ENCODE results near the gene PLXNC1.

PLXNC1 gene

DNA sequence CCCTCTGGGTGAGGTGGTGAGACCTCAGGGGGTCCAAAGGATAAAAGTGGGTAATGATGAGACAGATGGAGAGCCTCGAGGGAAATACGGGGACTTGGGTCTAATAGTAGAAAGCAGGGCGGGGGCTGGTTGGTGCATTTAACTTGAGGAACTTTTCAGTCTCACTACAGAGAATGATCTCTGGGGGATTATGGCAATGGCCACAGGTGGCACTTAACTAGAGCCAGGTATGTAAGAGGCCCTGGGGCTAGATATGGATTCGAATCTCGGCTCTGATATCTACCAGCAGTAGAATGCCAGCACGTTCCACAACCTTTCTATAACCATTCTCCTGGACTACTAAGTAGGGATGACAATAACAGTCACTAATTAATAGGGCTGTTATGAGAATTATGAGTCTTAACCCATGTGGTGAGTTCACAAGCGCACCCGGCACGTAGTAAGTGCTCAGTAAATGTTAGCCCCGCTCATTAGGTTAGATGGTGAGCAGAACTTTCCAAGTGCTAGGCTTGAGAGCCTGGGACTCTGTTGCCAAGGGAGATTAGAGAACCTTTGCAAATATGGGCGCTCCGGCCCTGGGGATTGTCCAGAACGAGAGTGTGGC, 888 bp upstream of the PLXNC1 start (continued):
- TF ChIP-seq, protein P1, sequence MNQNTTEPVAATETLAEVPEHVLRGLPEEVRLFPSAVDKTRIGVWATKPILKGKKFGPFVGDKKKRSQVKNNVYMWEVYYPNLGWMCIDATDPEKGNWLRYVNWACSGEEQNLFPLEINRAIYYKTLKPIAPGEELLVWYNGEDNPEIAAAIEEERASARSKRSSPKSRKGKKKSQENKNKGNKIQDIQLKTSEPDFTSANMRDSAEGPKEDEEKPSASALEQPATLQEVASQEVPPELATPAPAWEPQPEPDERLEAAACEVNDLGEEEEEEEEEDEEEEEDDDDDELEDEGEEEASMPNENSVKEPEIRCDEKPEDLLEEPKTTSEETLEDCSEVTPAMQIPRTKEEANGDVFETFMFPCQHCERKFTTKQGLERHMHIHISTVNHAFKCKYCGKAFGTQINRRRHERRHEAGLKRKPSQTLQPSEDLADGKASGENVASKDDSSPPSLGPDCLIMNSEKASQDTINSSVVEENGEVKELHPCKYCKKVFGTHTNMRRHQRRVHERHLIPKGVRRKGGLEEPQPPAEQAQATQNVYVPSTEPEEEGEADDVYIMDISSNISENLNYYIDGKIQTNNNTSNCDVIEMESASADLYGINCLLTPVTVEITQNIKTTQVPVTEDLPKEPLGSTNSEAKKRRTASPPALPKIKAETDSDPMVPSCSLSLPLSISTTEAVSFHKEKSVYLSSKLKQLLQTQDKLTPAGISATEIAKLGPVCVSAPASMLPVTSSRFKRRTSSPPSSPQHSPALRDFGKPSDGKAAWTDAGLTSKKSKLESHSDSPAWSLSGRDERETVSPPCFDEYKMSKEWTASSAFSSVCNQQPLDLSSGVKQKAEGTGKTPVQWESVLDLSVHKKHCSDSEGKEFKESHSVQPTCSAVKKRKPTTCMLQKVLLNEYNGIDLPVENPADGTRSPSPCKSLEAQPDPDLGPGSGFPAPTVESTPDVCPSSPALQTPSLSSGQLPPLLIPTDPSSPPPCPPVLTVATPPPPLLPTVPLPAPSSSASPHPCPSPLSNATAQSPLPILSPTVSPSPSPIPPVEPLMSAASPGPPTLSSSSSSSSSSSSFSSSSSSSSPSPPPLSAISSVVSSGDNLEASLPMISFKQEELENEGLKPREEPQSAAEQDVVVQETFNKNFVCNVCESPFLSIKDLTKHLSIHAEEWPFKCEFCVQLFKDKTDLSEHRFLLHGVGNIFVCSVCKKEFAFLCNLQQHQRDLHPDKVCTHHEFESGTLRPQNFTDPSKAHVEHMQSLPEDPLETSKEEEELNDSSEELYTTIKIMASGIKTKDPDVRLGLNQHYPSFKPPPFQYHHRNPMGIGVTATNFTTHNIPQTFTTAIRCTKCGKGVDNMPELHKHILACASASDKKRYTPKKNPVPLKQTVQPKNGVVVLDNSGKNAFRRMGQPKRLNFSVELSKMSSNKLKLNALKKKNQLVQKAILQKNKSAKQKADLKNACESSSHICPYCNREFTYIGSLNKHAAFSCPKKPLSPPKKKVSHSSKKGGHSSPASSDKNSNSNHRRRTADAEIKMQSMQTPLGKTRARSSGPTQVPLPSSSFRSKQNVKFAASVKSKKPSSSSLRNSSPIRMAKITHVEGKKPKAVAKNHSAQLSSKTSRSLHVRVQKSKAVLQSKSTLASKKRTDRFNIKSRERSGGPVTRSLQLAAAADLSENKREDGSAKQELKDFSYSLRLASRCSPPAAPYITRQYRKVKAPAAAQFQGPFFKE (tag by site-specific recombination; IDR thresholded peaks at IDR 0.05; ENCODE audit: borderline replicate concordance) = no peak
- no peak for TF ChIP-seq ZEB2 (tag by site-specific recombination; IDR thresholded peaks at IDR 0.05)
- TF ChIP-seq, protein P2, sequence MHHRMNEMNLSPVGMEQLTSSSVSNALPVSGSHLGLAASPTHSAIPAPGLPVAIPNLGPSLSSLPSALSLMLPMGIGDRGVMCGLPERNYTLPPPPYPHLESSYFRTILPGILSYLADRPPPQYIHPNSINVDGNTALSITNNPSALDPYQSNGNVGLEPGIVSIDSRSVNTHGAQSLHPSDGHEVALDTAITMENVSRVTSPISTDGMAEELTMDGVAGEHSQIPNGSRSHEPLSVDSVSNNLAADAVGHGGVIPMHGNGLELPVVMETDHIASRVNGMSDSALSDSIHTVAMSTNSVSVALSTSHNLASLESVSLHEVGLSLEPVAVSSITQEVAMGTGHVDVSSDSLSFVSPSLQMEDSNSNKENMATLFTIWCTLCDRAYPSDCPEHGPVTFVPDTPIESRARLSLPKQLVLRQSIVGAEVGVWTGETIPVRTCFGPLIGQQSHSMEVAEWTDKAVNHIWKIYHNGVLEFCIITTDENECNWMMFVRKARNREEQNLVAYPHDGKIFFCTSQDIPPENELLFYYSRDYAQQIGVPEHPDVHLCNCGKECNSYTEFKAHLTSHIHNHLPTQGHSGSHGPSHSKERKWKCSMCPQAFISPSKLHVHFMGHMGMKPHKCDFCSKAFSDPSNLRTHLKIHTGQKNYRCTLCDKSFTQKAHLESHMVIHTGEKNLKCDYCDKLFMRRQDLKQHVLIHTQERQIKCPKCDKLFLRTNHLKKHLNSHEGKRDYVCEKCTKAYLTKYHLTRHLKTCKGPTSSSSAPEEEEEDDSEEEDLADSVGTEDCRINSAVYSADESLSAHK (tag by site-specific recombination; IDR thresholded peaks at IDR 0.05) = no peak

DNA sequence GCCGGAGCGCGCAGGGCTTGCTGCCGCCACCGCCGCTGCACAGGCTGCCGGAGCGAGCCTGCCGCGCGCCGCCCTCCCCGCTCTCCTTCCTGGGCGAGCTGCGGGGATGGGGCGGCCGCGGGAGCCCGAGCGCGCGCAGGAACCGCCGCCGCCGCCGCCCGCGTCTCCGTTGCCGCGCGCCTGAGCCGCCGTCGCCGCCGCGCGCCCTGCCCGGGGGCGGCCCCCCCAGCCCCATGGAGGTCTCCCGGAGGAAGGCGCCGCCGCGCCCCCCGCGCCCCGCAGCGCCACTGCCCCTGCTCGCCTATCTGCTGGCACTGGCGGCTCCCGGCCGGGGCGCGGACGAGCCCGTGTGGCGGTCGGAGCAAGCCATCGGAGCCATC, 352 bp downstream of the PLXNC1 start:
- peak overlapping the region; percentile 55 for H3K4me3 ChIP-seq (ENCODE audit: low read depth, low read length)
- ChIA-PET POLR2A (no interaction called here), CTCF (interaction anchor here (1.9 kb wide), 1 partner anchor 14 kb away, joined by 6 read pairs; no protein-coding TSS in a partner anchor)
- H3K9me3 ChIP-seq (ENCODE audit: control insufficient read depth, insufficient read depth, low read depth, low read length) = no peaks in the 10 kb centered on the region
- TF ChIP-seq, protein P3, sequence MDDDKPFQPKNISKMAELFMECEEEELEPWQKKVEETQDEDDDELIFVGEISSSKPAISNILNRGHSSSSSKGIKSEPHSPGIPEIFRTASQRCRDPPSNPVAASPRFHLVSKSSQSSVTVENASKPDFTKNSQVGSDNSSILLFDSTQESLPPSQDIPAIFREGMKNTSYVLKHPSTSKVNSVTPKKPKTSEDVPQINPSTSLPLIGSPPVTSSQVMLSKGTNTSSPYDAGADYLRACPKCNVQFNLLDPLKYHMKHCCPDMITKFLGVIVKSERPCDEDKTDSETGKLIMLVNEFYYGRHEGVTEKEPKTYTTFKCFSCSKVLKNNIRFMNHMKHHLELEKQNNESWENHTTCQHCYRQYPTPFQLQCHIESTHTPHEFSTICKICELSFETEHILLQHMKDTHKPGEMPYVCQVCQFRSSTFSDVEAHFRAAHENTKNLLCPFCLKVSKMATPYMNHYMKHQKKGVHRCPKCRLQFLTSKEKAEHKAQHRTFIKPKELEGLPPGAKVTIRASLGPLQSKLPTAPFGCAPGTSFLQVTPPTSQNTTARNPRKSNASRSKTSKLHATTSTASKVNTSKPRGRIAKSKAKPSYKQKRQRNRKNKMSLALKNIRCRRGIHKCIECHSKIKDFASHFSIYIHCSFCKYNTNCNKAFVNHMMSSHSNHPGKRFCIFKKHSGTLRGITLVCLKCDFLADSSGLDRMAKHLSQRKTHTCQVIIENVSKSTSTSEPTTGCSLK (tag by site-specific recombination; IDR thresholded peaks at IDR 0.05) = no peak
- TF ChIP-seq YY1 (tag by site-specific recombination; IDR thresholded peaks at IDR 0.05) (0 out of 2 replicates have a peak, but pooled peaks have one; percentile 29), ZNF549 (tag by site-specific recombination; IDR thresholded peaks at IDR 0.05) (no peak)
- TF ChIP-seq, protein P2 (tag by site-specific recombination; IDR thresholded peaks at IDR 0.05) = no peak
- H3K27ac ChIP-seq (ENCODE audit: extremely low read depth, low read depth, low read length) = peak overlapping the region; percentile 45; the same call in 1 of the 2 replicates
- no peaks in the 10 kb centered on the region for H3K36me3 ChIP-seq (ENCODE audit: control insufficient read depth in 2 of 2, insufficient read depth in 1 of 2, low read length in 2 of 2)
- peaks cover 7% of the 10 kb centered on the region; the same call in 1 of the 2 replicates for H3K4me1 ChIP-seq (ENCODE audit: control insufficient read depth, insufficient read depth, low read length)

All from HEK293 (cell line).